ENCODE data around the gene PCDHGC5.

Gene PCDHGC5

GRCh38 chr5:141529873-141530272 is 41.0 kb downstream of the PCDHGC5 start:
- DNase-seq (ENCODE audit: low read depth) = no peak

GRCh38 chr5:141532726-141533125 is 43.8 kb downstream of the PCDHGC5 start:
- no peak for DNase-seq (ENCODE audit: low read depth)

GRCh38 chr5:141533897-141534296 is 45.0 kb downstream of the PCDHGC5 start:
- DNase-seq (ENCODE audit: low read depth) = no peak

DNA sequence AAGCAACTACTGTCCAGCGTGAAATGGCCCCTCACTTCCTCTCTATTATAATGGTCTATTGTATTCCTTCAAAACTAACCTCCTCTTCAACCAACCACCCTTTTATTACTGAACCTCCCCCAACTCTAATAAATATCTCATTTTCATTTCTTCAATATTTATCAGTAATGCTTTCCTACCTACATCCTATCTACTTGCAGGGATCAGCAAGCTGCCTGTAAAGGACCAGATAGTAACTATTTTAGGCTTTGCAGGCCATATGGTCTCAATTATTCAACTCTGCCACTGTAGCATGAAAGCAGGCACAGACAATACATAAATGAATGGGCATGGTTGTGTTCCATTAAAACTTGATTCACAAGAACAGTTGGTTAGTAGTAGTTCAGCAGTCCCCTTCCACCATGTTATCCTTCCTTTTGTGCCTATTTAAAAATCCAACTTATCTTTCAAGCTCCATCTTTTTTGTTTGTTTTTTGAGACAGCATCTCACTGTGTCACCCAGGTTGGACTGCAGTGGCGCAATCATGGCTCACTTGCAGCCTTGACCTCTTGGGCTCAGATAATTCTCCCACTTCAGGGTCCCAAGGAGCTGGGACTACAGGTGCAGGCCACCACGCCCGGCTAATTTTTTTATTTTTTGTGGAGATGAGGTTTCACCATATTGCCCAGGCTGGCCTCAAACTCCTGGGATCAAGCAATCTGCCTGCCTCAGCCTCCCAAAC is 45.8 kb downstream of the PCDHGC5 start:
- DNase-seq (ENCODE audit: low read depth) = no peak

Measured in activated T-helper 1 cell treated with Interleukin-2 at 50 U/mL for 16 hours (primary cell).